Posterior vena cava (tissue), 2 donors: ENCODE results near the gene CABYR. TPM values are rescaled to one million over a fixed set of nuclear protein-coding genes. Genes with fewer than 3 reads are reported as not detected.

Source experiments
- DNase-seq: peaks from one replicate; pipeline ENCODE4 v3.0.0-alpha.2; 2020; ENCODE audit warnings: low spot score
- intact Hi-C, 2 donors: fragments of 100-400 bp; cut with DNase I; formaldehyde crosslinking; loops; one replicate each; pipeline versions ENCODE4 v1.14.1 to v1.14.2; 2022 to 2023
- total RNA-seq, 2 donors: library from RNA; stranded (reverse); fragmentation: NEBNext Ultra II Directional; extraction: Animal tissue kit (Norgen Biotek cat#: 25700); gene quantifications; one replicate each; pipeline ENCODE4 v1.2.1, GENCODE V29; 2021
- donor health status: DM: yes; HTN: yes; CAD: no.
- donor health status: DM: yes; HTN: yes; CAD: no.

Gene CABYR
- total RNA-seq, 2 donors from 2014 or later = 6.9 to 7.6 TPM

- intact Hi-C loops = no loop called here
- no peak for DNase-seq
These were observed 70.7 kb downstream of the CABYR start for GRCh38 chr18:24209558-24209957.

Other genes with a start within 250 kb of the CABYR start
- 10 to 100 TPM; 37.4 to 44.6 TPM for gene TTC39C, start 124.3 kb upstream of the CABYR start, total RNA-seq